ENCODE measurements around the gene CHKB. TPM values are rescaled to one million over a fixed set of nuclear protein-coding genes. Genes with fewer than 3 reads are reported as not detected.

The CHKB gene
- total and polyA plus RNA-seq, 2 of the 8 experiments (the other 6 are each of a cell fraction or from before 2014, with no cell fraction given), result 27.9 to 42.2 TPM

Other genes with a start within 250 kb of the CHKB start
- gene PPP6R2, start 239.5 kb downstream of the CHKB start, total RNA-seq (2021; fragmentation: NEBNext Ultra II Directional; extraction: Animal tissue kit (Norgen Biotek cat#: 25700)), result 32.2 and 32.3 TPM in 2 replicates
- 25.0 and 33.1 TPM in 2 replicates for gene PPP6R2, start 239.5 kb downstream of the CHKB start, polyA plus RNA-seq (2011; rRNA removed)
- gene SBF1, start 107.8 kb downstream of the CHKB start, total RNA-seq (2021; fragmentation: NEBNext Ultra II Directional; extraction: Animal tissue kit (Norgen Biotek cat#: 25700)), result 68.4 and 71.5 TPM in 2 replicates
- 29.1 and 53.7 TPM in 2 replicates for gene SBF1, start 107.8 kb downstream of the CHKB start, polyA plus RNA-seq (2011; rRNA removed)
- gene ADM2, start 101.3 kb downstream of the CHKB start, total RNA-seq (2021; fragmentation: NEBNext Ultra II Directional; extraction: Animal tissue kit (Norgen Biotek cat#: 25700)), result 7.5 and 8.0 TPM in 2 replicates
- 3.3 and 6.8 TPM in 2 replicates for gene ADM2, start 101.3 kb downstream of the CHKB start, polyA plus RNA-seq (2011; rRNA removed)
- gene MIOX, start 96.0 kb downstream of the CHKB start, total RNA-seq (2021; fragmentation: NEBNext Ultra II Directional; extraction: Animal tissue kit (Norgen Biotek cat#: 25700)), result 0.30 and 0.33 TPM in 2 replicates
- 0.32 and 0.57 TPM in 2 replicates for gene MIOX, start 96.0 kb downstream of the CHKB start, polyA plus RNA-seq (2011; rRNA removed)
- gene LMF2, start 75.1 kb downstream of the CHKB start, total RNA-seq (2021; fragmentation: NEBNext Ultra II Directional; extraction: Animal tissue kit (Norgen Biotek cat#: 25700)), result 31.3 and 34.3 TPM in 2 replicates
- gene LMF2, start 75.1 kb downstream of the CHKB start, polyA plus RNA-seq (2011; rRNA removed), result 62.9 and 80.4 TPM in 2 replicates
- gene NCAPH2, start 74.6 kb downstream of the CHKB start, total RNA-seq (2021; fragmentation: NEBNext Ultra II Directional; extraction: Animal tissue kit (Norgen Biotek cat#: 25700)), result 62.2 and 70.4 TPM in 2 replicates
- 73.8 and 81.6 TPM in 2 replicates for gene NCAPH2, start 74.6 kb downstream of the CHKB start, polyA plus RNA-seq (2011; rRNA removed)
- 2.2 TPM in 1 of 2 replicates, not detected in the other for gene SCO2, start 57.3 kb downstream of the CHKB start, total RNA-seq (2021; fragmentation: NEBNext Ultra II Directional; extraction: Animal tissue kit (Norgen Biotek cat#: 25700))
- gene SCO2, start 57.3 kb downstream of the CHKB start, polyA plus RNA-seq (2011; rRNA removed), result 2.0 and 2.5 TPM in 2 replicates
- gene TYMP, start 52.8 kb downstream of the CHKB start, total RNA-seq (2021; fragmentation: NEBNext Ultra II Directional; extraction: Animal tissue kit (Norgen Biotek cat#: 25700)), result 0.43 and 0.46 TPM in 2 replicates
- 0.48 and 0.83 TPM in 2 replicates for gene TYMP, start 52.8 kb downstream of the CHKB start, polyA plus RNA-seq (2011; rRNA removed)
- gene KLHDC7B, start 37.0 kb downstream of the CHKB start, total RNA-seq (2021; fragmentation: NEBNext Ultra II Directional; extraction: Animal tissue kit (Norgen Biotek cat#: 25700)), result not detected in 2 replicates
- not detected in 2 replicates for gene KLHDC7B, start 37.0 kb downstream of the CHKB start, polyA plus RNA-seq (2011; rRNA removed)
- not detected in 2 replicates for gene SYCE3, start 19.9 kb downstream of the CHKB start, total RNA-seq (2021; fragmentation: NEBNext Ultra II Directional; extraction: Animal tissue kit (Norgen Biotek cat#: 25700))
- 1.9 and 2.9 TPM in 2 replicates for gene SYCE3, start 19.9 kb downstream of the CHKB start, polyA plus RNA-seq (2011; rRNA removed)
- 33.1 and 36.2 TPM in 2 replicates for gene CPT1B, start 4.4 kb downstream of the CHKB start, total RNA-seq (2021; fragmentation: NEBNext Ultra II Directional; extraction: Animal tissue kit (Norgen Biotek cat#: 25700))
- gene CPT1B, start 4.4 kb downstream of the CHKB start, polyA plus RNA-seq (2011; rRNA removed), result 34.2 and 47.7 TPM in 2 replicates
- gene MAPK8IP2, start 17.9 kb upstream of the CHKB start, total RNA-seq (2021; fragmentation: NEBNext Ultra II Directional; extraction: Animal tissue kit (Norgen Biotek cat#: 25700)), result 5.5 and 6.7 TPM in 2 replicates
- gene MAPK8IP2, start 17.9 kb upstream of the CHKB start, polyA plus RNA-seq (2011; rRNA removed), result 1.5 and 1.7 TPM in 2 replicates
- gene ARSA, start 45.3 kb upstream of the CHKB start, total RNA-seq (2021; fragmentation: NEBNext Ultra II Directional; extraction: Animal tissue kit (Norgen Biotek cat#: 25700)), result 7.7 and 9.8 TPM in 2 replicates
- gene ARSA, start 45.3 kb upstream of the CHKB start, polyA plus RNA-seq (2011; rRNA removed), result 10.1 and 14.3 TPM in 2 replicates
- gene SHANK3, start 90.0 kb upstream of the CHKB start, total RNA-seq (2021; fragmentation: NEBNext Ultra II Directional; extraction: Animal tissue kit (Norgen Biotek cat#: 25700)), result 6.0 and 6.3 TPM in 2 replicates
- 1.5 and 2.8 TPM in 2 replicates for gene SHANK3, start 90.0 kb upstream of the CHKB start, polyA plus RNA-seq (2011; rRNA removed)
- gene ACR, start 155.4 kb upstream of the CHKB start, total RNA-seq (2021; fragmentation: NEBNext Ultra II Directional; extraction: Animal tissue kit (Norgen Biotek cat#: 25700)), result 0.56 TPM in 1 of 2 replicates, not detected in the other
- 0.05 TPM in 1 of 2 replicates, not detected in the other for gene ACR, start 155.4 kb upstream of the CHKB start, polyA plus RNA-seq (2011; rRNA removed)
- gene RABL2B, start 200.8 kb upstream of the CHKB start, total RNA-seq (2021; fragmentation: NEBNext Ultra II Directional; extraction: Animal tissue kit (Norgen Biotek cat#: 25700)), result 16.2 and 17.1 TPM in 2 replicates
- gene RABL2B, start 200.8 kb upstream of the CHKB start, polyA plus RNA-seq (2011; rRNA removed), result 26.5 and 26.9 TPM in 2 replicates